Breast epithelium (tissue), 3 donors: ENCODE measurements around the gene PCIF1.

ENCODE experiments used
- POLR2A ChIP-seq: fragments of 450-650 bp; IDR thresholded peaks from one replicate; pipeline ENCODE4 v1.6.1; 2016; ENCODE audit warnings: antibody characterized with exemption, mild to moderate bottlenecking, moderate library complexity
- TF ChIP-seq, protein P1 (sequence below), 3 donors: fragments of 450-650 bp; IDR thresholded peaks; one replicate each; pipeline ENCODE4 v1.5.1; 2016 to 2017; ENCODE audit warnings: antibody characterized with exemption in 3 of 3, mild to moderate bottlenecking in 3 of 3, moderate library complexity in 3 of 3

- TF ChIP-seq, protein P1, sequence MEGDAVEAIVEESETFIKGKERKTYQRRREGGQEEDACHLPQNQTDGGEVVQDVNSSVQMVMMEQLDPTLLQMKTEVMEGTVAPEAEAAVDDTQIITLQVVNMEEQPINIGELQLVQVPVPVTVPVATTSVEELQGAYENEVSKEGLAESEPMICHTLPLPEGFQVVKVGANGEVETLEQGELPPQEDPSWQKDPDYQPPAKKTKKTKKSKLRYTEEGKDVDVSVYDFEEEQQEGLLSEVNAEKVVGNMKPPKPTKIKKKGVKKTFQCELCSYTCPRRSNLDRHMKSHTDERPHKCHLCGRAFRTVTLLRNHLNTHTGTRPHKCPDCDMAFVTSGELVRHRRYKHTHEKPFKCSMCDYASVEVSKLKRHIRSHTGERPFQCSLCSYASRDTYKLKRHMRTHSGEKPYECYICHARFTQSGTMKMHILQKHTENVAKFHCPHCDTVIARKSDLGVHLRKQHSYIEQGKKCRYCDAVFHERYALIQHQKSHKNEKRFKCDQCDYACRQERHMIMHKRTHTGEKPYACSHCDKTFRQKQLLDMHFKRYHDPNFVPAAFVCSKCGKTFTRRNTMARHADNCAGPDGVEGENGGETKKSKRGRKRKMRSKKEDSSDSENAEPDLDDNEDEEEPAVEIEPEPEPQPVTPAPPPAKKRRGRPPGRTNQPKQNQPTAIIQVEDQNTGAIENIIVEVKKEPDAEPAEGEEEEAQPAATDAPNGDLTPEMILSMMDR (IDR thresholded peaks at IDR 0.05): no peak
- no peak for TF ChIP-seq POLR2A
Measured at GRCh38 chr20:45976086-45976485, 41.6 kb downstream of the PCIF1 start.
